Ishikawa (cell line): ENCODE results near the gene COTL1.

ENCODE experiments used
- CEBPB ChIP-seq: IDR thresholded peaks from 2 replicates; pipeline ENCODE4 v1.6.1; 2012
- CREB1 ChIP-seq: IDR thresholded peaks from 2 replicates; pipeline ENCODE4 v1.6.1; 2012; ENCODE audit warnings: low read depth
- EGR1 ChIP-seq: IDR thresholded peaks from 2 replicates; pipeline ENCODE4 v1.6.1; 2012
- EP300 ChIP-seq: IDR thresholded peaks from 2 replicates; pipeline ENCODE4 v1.6.1; 2012; ENCODE audit warnings: borderline replicate concordance
- NFIC ChIP-seq: IDR thresholded peaks from 2 replicates; pipeline ENCODE4 v1.6.1; 2012
- RAD21 ChIP-seq: IDR thresholded peaks from 2 replicates; pipeline ENCODE4 v1.6.1; 2012; ENCODE audit warnings: low read depth
- TAF1 ChIP-seq: IDR thresholded peaks from 2 replicates; pipeline ENCODE4 v1.6.1; 2012; ENCODE audit warnings: low read depth, mild to moderate bottlenecking
- TCF12 ChIP-seq: IDR thresholded peaks from 2 replicates; pipeline ENCODE4 v1.6.1; 2012; ENCODE audit warnings: low read depth
- TEAD4 ChIP-seq: IDR thresholded peaks from 2 replicates; pipeline ENCODE4 v1.6.1; 2012
- USF1 ChIP-seq: IDR thresholded peaks from 2 replicates; pipeline ENCODE4 v1.6.1; 2012
- TF ChIP-seq, protein P1 (sequence below): IDR thresholded peaks from 2 replicates; pipeline ENCODE4 v1.6.1; 2012
- TF ChIP-seq, protein P2 (sequence below): IDR thresholded peaks from 2 replicates; pipeline ENCODE4 v1.6.1; 2012; ENCODE audit warnings: low read depth, mild to moderate bottlenecking

DNA sequence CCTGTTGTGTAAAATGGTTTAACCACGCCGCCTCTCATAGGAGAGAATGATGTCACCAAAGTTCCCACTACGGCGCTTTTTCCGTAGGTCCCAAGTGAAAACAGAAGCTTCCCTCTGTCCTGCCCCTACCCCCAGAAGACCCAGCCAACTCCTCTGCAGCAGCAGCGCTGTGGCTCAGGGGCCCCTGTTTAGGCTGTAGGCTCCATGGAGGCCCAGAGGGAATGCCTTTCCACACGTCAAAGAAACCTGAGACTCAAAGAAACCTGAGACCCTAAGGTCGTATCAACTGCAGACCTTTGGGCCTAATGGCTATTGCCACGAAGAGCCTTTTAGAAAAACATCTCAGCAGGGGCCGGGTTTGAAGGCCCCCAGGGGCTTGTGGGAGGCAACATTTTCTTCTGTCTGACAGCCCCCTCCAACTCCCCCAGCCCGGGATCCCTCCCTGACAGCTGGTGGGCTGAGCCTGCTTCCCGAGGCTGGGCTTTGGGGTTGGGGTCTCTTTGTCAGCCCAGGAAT lies 70.3 kb downstream of the COTL1 start:
- TF ChIP-seq TAF1 (no peak), TEAD4 (no peak), USF1 (no peak), RAD21 (no peak), EP300 (no peak), TCF12 (no peak), EGR1 (no peak), CREB1 (no peak), CEBPB (no peak), NFIC (no peak)
- TF ChIP-seq, protein P1, sequence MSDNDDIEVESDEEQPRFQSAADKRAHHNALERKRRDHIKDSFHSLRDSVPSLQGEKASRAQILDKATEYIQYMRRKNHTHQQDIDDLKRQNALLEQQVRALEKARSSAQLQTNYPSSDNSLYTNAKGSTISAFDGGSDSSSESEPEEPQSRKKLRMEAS = no peak
- TF ChIP-seq, protein P2, sequence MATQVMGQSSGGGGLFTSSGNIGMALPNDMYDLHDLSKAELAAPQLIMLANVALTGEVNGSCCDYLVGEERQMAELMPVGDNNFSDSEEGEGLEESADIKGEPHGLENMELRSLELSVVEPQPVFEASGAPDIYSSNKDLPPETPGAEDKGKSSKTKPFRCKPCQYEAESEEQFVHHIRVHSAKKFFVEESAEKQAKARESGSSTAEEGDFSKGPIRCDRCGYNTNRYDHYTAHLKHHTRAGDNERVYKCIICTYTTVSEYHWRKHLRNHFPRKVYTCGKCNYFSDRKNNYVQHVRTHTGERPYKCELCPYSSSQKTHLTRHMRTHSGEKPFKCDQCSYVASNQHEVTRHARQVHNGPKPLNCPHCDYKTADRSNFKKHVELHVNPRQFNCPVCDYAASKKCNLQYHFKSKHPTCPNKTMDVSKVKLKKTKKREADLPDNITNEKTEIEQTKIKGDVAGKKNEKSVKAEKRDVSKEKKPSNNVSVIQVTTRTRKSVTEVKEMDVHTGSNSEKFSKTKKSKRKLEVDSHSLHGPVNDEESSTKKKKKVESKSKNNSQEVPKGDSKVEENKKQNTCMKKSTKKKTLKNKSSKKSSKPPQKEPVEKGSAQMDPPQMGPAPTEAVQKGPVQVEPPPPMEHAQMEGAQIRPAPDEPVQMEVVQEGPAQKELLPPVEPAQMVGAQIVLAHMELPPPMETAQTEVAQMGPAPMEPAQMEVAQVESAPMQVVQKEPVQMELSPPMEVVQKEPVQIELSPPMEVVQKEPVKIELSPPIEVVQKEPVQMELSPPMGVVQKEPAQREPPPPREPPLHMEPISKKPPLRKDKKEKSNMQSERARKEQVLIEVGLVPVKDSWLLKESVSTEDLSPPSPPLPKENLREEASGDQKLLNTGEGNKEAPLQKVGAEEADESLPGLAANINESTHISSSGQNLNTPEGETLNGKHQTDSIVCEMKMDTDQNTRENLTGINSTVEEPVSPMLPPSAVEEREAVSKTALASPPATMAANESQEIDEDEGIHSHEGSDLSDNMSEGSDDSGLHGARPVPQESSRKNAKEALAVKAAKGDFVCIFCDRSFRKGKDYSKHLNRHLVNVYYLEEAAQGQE = no peak
